K562 (cell line): ENCODE data around the gene NUSAP1. TPM values are rescaled to one million over a fixed set of nuclear protein-coding genes. Genes with fewer than 3 reads are reported as not detected.

Experiments
- BACH1 ChIP-seq: fragments of 200-800 bp; sonication (Bioruptor generic); IDR thresholded peaks from 2 replicates; pipeline ENCODE4 v1.6.1; 2016; ENCODE audit warnings: missing genetic modification characterization, missing compliant biosample characterization
- CHAMP1 ChIP-seq: fragments of 450-650 bp; IDR thresholded peaks from 2 replicates; pipeline ENCODE4 v1.6.1; 2016; ENCODE audit warnings: mild to moderate bottlenecking
- DNMT1 ChIP-seq: fragments of 450-650 bp; IDR thresholded peaks from 2 replicates; pipeline ENCODE4 v1.6.1; 2016; ENCODE audit warnings: antibody characterized with exemption, mild to moderate bottlenecking
- HMBOX1 ChIP-seq: sonication (generic); IDR thresholded peaks from 2 replicates; pipeline ENCODE4 v1.6.1; 2016
- HNRNPL ChIP-seq: fragments of 200-400 bp; formaldehyde crosslinking; IDR thresholded peaks from 2 replicates; pipeline ENCODE4 v1.6.1; 2017; ENCODE audit warnings: low read depth, mild to moderate bottlenecking, low read length
- HOMEZ ChIP-seq: fragments of 250-450 bp; sonication (Bioruptor Pico); IDR thresholded peaks from 2 replicates; pipeline ENCODE4 v1.4.0; 2020; ENCODE audit warnings: mild to moderate bottlenecking, moderate library complexity
- ID3 ChIP-seq, 2 experiments: fragments of 250-450 bp in 1 of 2; fragments of 450-650 bp in 1 of 2; sonication (Bioruptor Pico) in 1 of 2; IDR thresholded peaks; 2 replicates each; pipeline versions ENCODE4 v1.6.1 to v1.8.0; 2016 to 2021; ENCODE audit warnings: mild to moderate bottlenecking in 2 of 2, moderate library complexity in 2 of 2, missing compliant biosample characterization in 1 of 2, missing genetic modification characterization in 1 of 2
- NR2C2 ChIP-seq, 2 experiments: fragments of 200-800 bp in 1 of 2; sonication (Bioruptor generic) in 1 of 2; sonication (generic) in 1 of 2; formaldehyde crosslinking in 1 of 2; IDR thresholded peaks; 2 replicates each; pipeline versions ENCODE4 v1.6.1 to v1.8.0; 2016 to 2022; ENCODE audit warnings: mild to moderate bottlenecking in 1 of 2, missing compliant biosample characterization in 1 of 2, missing genetic modification characterization in 1 of 2, missing genetic modification reagents in 1 of 2
- NRF1 ChIP-seq, 2 experiments: fragments of 450-650 bp; IDR thresholded peaks in 1 of 2; conservative IDR thresholded peaks in 1 of 2; 2 replicates each; pipeline ENCODE4 v1.6.1; 2014; ENCODE audit warnings: mild to moderate bottlenecking in 2 of 2
- PPARD ChIP-seq: fragments of 250-450 bp; sonication (Bioruptor Pico); IDR thresholded peaks from 2 replicates; pipeline ENCODE4 v1.8.0; 2022; ENCODE audit warnings: inconsistent platforms, mild to moderate bottlenecking, moderate library complexity
- SMARCA4 ChIP-seq: fragments of 450-650 bp; IDR thresholded peaks from 2 replicates; pipeline ENCODE4 v1.6.1; 2016
- STAG1 ChIP-seq: sonication (generic); formaldehyde crosslinking; IDR thresholded peaks from 2 replicates; pipeline ENCODE4 v1.5.0; 2020; ENCODE audit warnings: missing genetic modification reagents, borderline replicate concordance
- STAT6 ChIP-seq: sonication (generic); formaldehyde crosslinking; IDR thresholded peaks from 2 replicates; pipeline ENCODE4 v1.8.1; 2023; ENCODE audit warnings: mild to moderate bottlenecking, missing genetic modification reagents
- SUPT5H ChIP-seq: fragments of 450-650 bp; IDR thresholded peaks from 2 replicates; pipeline ENCODE4 v1.6.1; 2016
- ZBTB49 ChIP-seq: sonication (generic); formaldehyde crosslinking; IDR thresholded peaks from 2 replicates; pipeline ENCODE4 v1.8.0; 2022; ENCODE audit warnings: missing genetic modification reagents, mild to moderate bottlenecking, borderline replicate concordance
- ZNF584 ChIP-seq: fragments of 200-800 bp; sonication (Bioruptor generic); IDR thresholded peaks from 2 replicates; pipeline ENCODE4 v1.6.1; 2016; ENCODE audit warnings: low read depth, mild to moderate bottlenecking, missing genetic modification characterization, missing compliant biosample characterization
- polyA plus RNA-seq, 8 experiments: library from polyadenylated mRNA; depleted of rRNA in 4 of 8; stranded (reverse) in 5 of 8; unstranded in 3 of 8; fragments of >200 nt; fragmentation: Nextera tagmentation in 2 of 8; fragmentation: Illumina TruSeq in 1 of 8; extraction: Ambion mirVana in 2 of 8; extraction: Trizol in 1 of 8; gene quantifications; 2 replicates each; pipeline versions ENCODE4 v1.2.1 to v1.2.3, GENCODE V29; 2011 to 2014; ENCODE audit warnings: inconsistent platforms in 1 of 8, missing spikeins in 1 of 8
- total RNA-seq, 7 experiments: library from RNA; depleted of rRNA in 6 of 7; stranded (reverse); fragments of >200 nt in 6 of 7; fragmentation: Illumina TruSeq in 2 of 7; extraction: Trizol in 2 of 7; gene quantifications; 2 replicates each; pipeline versions ENCODE4 v1.2.1 to v1.2.3, GENCODE V29; 2011 to 2021; ENCODE audit warnings: low replicate concordance in 1 of 7

The NUSAP1 gene
- total and polyA plus RNA-seq, 9 of the 15 experiments (the other 6 are each of a cell fraction or from before 2014, with no cell fraction given) = 119 to 266 (median 227) TPM

GRCh38 chr15:41333026-41333562, 413 bp downstream of the NUSAP1 start (continued):
- TF ChIP-seq ID3 (CRISPR knock-in tag; IDR thresholded peaks at IDR 0.05) (no peak), ID3 (tag; IDR thresholded peaks at IDR 0.05) (peak; percentile 26; the same call in 1 of the 2 replicates), STAT6 (no peak), BACH1 (tag) (no peak), PPARD (CRISPR knock-in tag) (no peak), STAG1 (CRISPR knock-in tag) (no peak), ZBTB49 (CRISPR knock-in tag) (no peak), DNMT1 (no peak), NR2C2 (CRISPR knock-in tag; IDR thresholded peaks at IDR 0.05) (0 out of 2 replicates have a peak, but pooled peaks have one; percentile 0), NR2C2 (tag; IDR thresholded peaks at IDR 0.05) (no peak), ZNF584 (CRISPR knock-in tag) (no peak), HMBOX1 (peak; percentile 13; the same call in 1 of the 2 replicates), HOMEZ (CRISPR knock-in tag) (no peak), SMARCA4 (0 out of 2 replicates have a peak, but pooled peaks have one; percentile 9), NRF1 (conservative IDR thresholded peaks at IDR 0.05 in 1 of 2, IDR thresholded peaks at IDR 0.05 in 1 of 2) (no peak), SUPT5H (no peak), CHAMP1 (0 out of 2 replicates have a peak, but pooled peaks have one; percentile 36), HNRNPL (no peak)
